HG03060 (cell line): ENCODE data around the gene PDE4D.
"Not testable (repeated sequence)": the region's sequence is repeated elsewhere in the genome, so short reads cannot be mapped to it uniquely, and the experiment has no call there.

Experiments
- ATAC-seq: cut with Tn5 transposase; IDR thresholded peaks from one replicate; pipeline ENCODE4 v1.9.1; 2021; ENCODE audit warnings: low read depth, moderate number of reproducible peaks; ENCODE audit not compliant: unreplicated experiment

Gene PDE4D

DNA sequence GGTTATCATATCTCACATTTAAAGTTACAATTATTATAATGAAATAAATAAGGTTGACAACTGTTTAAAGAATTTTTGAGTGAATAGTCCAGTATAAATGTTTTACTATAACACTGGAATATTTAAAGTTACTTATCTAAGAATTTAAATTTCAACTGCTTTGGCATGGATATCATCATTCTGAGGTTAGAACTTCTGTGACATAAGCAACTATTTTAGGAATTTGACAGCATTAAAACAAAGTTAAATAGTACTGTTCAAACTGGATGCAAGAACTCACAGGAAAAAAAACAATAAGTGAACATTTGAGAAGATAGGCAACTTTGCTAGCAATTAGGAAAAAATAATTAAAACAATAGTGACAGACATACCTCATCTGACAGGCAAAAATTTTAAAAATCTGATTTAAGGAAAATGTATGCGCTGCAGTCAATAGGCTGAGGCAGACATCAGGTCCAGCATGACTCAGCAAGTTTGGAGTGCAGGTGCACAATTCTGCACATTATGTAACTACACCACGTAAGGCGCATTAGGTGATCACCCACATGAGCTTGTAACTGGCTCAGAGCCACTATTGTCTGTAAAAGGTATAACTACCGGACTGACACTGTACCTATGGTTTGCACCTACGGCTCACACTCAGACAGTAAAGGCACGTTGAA is 180.6 kb downstream of the PDE4D start:
- no peak for ATAC-seq

GRCh38 chr5:59711310-59711709 is 182.2 kb downstream of the PDE4D start:
- ATAC-seq: no peak

GRCh38 chr5:59709846-59710245 is 183.7 kb downstream of the PDE4D start:
- ATAC-seq: no peak

- ATAC-seq: no peak
Observed at GRCh38 chr5:59709346-59709821, 184.1 kb downstream of the PDE4D start.

DNA sequence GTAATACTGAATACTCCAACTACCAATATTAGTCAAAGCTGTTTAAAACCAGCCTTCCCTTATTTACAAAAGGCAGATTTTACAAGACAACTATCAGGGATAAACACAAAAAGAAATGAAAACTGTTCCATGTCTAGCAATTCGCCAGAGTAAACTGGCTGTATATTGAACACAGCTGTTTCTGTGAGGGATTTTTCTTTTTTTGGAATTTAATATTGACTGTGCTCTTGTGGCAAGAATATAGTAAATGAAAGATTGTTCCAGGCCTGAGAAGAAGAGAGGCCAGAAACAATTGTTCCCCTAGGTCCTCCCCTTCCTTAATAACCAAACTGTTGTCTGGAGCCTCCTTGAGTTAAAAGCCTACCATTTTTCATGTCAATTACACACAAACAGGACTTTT is 188.6 kb downstream of the PDE4D start:
- ATAC-seq: no peak

DNA sequence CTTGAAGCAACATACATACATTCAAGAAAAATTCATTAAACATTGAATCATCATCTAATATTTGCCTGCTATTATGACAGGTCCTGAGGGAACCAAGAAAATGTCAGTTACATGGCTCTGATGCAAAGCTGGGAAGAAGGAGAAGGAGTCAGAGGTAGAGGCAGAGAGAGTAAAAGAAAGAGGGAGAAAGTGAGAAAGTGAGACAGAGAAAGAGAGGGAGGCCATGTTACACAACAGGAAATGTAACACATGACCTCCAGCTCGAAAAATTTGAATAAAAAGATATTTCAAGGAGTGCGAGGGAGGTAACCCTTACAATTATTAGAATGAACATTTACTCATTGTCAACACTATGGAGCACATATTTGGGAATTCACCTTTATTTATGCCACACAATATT is 189.7 kb downstream of the PDE4D start:
- ATAC-seq: no peak

DNA sequence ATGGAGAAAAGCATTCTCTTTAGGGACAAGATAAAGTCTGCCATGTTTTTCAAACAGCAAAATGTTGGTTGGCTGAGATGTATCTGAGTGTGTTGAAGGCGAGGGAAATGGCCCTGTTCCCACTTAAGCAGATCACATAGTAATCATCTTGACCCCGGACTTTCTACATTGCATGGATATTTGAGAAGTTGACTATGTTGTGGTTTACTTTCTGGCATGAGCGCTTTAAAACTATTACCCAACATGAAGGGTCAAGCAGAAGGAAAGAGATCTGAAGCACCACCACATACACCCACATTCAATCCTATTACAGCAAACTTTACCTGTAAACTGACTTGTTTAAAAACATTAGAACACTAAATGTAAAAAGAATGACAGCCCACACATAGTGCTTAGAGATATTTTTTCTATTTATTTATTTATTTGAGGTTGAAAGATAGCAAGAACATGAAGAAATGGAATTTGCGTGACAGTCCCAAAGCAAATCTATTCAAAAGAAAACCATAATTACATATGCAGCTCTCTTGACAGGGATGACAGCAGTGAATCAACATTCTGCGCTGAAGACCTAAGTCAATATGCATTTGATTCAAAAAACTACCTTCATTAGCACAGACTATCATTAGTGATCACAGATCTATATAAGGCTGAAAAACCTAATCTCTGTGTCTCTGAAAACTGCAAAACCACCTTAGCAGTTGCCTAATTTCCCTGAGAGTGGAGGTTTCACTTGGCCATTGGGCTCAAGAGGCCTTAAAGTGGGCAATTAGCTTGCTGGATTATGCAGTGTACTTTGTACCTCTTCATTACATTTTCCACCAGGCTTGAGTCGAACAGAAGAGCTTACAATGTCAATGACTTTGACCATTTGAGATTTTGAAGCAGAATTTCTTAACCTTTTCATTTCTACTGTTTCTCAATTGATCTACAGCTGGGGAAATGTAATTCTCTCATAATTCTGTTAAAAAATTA is 195.0 kb downstream of the PDE4D start:
- no peak for ATAC-seq

GRCh38 chr5:59694411-59694810 is 199.1 kb downstream of the PDE4D start:
- no peak for ATAC-seq

DNA sequence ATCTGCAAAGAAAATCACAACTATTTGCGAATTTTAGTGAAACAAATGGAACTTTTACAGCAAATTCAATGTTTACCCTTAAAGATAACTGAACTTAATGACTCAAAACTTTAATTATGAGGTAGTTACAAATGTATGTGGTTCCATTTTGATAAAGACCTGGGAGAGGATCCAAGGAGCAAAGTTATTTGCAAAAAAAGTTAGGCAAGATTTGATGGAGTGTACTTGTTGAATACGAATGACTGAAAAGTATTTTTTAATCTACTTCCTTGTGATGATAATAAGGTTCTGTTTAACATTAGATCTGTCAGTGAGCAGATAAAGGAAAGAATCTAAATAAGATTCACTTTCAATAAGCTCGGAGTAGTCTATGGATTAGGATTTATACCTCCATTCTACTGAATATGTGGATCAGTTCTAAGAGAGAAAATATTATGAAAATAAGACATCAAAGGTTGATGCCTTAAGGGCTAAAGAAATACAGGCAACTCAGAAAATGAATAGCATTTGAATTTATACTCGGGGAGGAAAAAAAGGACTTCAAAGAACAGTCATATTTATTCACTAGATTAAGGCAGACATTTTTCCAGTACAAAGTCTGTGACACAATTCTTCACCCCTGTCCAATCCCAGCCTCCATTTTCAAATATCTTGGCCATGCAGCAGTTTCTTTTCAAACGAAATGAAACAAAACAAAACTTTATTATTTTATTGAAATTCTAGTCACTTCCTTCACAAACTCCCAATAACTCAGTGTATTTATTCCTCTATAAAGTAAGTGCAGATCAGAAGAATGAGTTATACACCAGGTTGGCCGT is 199.8 kb downstream of the PDE4D start:
- ATAC-seq: no peak

DNA sequence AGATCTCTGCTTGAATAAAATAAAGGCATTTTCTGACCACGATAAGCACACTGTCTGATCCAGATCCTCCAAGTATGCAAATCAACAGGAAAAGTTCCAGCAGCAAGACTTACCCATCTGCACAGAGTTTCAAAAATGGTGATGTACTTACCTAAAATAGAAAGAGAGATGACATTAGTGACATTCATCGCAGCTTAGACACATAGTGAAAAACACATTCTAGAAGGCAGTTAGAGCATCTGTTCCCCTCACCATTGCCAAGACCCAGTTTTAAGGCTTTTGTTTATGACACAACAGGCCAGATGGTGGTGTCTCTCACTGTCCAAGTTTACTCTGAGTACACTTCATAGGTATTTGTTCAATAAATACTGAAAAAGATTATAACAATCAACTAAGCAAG is 207.7 kb downstream of the PDE4D start:
- no peak for ATAC-seq

DNA sequence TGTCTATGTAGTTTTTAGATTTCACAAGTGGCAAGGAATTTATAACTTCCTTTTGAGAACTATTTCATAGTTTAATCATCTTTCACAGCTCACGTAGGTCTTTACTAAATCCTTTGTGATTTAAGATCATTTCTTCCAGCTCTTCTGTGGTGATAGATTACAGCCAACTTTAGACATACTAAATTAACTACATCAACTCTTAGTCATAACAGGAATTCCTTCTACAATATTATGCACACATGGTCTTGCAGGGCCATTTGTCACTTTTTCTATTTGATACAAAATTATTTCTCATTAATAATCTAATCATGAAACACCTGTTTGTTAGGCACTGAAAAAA is 208.4 kb downstream of the PDE4D start:
- no peak for ATAC-seq

DNA sequence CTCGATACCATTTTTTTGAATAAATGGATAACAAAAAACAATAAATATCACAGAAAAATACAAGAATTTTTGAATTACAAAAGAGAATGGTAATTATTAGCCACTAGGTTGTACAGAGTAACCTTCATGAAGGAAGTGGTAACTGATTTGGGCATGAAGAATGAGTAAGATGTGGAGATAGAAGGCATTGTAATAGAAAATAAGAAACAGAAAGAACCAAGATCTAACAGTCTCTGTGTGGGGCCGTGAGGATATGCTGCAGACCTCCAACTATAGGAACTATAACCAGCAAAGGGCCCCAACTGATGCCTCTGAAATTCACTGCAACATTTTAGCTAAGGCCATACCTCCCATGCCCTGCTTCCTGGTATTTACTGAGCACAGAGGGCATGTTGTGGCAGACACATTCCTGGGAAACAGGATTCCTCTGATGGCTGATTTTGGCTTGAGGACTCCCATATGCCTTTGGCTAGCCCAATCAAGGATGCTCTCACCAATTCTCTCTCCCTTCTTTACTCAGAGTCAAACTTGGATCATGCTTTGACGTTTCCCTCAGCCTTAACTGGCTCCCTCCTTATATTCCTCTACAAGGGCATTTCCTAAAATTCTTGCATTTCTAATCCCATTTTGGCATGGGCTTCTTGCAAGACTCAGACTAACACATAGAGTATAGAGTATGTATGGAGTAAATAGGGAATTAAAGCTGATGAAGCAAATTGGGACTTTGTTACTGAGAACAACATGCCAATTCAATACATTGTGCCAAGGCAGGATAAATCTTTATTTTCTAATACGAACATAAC is 208.9 kb downstream of the PDE4D start:
- no peak for ATAC-seq

GRCh38 chr5:59683311-59683710 is 210.2 kb downstream of the PDE4D start:
- ATAC-seq: no peak

DNA sequence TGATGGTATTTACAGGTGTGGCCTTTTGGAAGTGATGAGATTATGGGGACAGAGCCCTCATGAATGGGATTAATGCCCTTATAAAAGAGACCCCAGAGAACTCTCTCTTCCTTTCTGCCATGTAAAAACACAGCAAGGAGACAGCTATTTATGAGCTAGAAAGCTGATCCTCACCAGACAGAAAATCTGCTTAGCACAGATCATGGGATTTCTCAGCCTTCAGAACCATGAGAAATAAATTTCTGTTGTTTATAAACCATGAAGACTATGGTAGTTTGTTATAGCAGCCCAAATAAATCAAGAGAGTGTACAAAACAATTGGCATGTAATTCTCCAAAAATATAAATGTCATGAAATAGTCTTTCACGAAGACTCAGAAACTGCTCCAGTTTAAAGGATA is 211.0 kb downstream of the PDE4D start:
- ATAC-seq: no peak

GRCh38 chr5:59678943-59679342 is 214.6 kb downstream of the PDE4D start:
- ATAC-seq: no peak

GRCh38 chr5:59674763-59675162 is 218.8 kb downstream of the PDE4D start:
- no peak for ATAC-seq

DNA sequence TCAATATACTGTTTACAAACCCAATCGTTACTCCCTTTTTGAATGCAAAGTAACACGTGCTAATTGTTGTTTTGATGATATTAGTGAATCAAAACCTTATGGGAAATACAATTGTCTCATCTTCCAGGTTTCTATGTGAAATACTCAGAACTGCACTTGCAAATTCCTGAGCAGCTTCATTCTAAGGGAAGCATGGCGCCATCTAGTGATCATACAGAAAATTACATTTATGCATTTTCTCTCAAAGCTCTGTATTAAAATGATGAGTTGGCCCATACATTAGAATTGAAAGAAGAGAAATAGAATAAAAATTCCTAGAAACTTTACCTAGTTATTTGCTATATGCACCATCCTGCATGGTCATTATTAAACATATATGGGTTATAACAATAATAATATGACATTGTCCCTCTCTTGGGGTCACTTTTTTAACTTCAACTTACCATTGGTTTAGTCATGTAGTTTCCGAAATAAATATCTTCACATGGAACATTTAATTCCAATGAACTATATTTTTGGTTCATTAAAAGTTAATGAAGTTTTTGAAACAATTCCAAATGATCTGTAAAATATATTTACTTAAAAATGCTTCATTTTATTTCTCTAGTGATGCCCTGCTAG is 220.0 kb downstream of the PDE4D start:
- no peak for ATAC-seq

DNA sequence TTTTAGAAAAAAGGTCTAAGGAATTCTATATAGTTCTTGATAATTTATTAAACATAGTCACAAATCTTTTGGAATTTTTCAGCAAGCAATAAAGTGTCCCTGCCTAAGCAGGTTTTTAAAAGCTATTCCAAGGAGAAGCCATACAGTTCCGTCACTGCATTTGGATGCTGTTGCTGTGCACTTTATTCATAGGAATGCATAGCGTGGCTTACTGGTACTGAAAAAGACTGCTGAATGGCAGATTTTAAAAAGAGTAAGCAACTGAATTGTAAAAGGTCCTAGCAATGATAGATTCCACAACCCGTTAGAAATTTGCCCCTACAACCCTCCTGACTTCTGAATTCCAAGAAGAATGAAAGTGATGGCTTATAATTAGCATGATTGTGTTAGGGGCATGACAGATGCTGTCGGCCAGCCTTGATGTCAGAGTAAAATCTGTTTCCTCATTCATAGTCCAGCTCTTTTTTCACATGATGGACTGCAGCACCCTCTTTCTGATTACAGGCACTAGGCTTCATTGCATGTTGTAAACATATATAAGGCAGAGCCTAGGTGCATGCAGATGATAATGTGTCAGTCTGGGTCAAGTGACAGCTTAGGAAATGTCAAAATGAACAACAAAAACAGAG is 227.0 kb downstream of the PDE4D start:
- no peak for ATAC-seq

DNA sequence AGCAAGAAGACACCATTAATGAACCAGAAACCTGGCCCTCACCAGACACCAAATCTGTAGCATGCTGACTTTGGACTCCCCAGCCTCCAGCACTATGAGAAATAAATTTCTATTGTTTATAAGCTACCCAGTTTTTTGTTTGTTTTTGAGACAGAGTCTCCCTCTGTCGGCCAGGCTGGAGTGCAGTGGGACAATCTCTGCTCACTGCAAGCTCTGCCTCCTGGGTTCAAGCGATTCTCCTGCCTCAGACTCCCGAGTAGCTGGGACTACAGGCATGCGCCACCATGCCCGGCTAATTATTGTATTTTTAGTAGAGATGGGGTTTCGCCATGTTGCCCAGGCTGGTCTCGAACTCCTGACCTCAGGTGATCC is 227.7 kb downstream of the PDE4D start:
- ATAC-seq: not testable (repeated sequence)
